Omental fat pad (tissue), 4 donors: Measurements from ENCODE around the gene GMIP. TPM values are rescaled to one million over a fixed set of nuclear protein-coding genes. Genes with fewer than 3 reads are reported as not detected.
"Not testable (repeated sequence)": the region's sequence is repeated elsewhere in the genome, so short reads cannot be mapped to it uniquely, and the experiment has no call there.

Experiments used
- ATAC-seq: fragments of 150-250 bp; one replicate; pipeline ENCODE4 v1.9.1; 2016; ENCODE audit warnings: mild to moderate bottlenecking, moderate library complexity; ENCODE audit not compliant: low FRiP score
- DNase-seq: peaks from one replicate; pipeline ENCODE4 v3.0.0-alpha.2; 2019; ENCODE audit warnings: low spot score
- CTCF ChIP-seq, 3 donors: fragments of 450-650 bp; IDR thresholded peaks; one replicate each; pipeline ENCODE4 v1.5.1; 2016 to 2017; ENCODE audit warnings: antibody characterized with exemption in 3 of 3, mild to moderate bottlenecking in 3 of 3, moderate library complexity in 2 of 3
- total RNA-seq, 4 donors: library from RNA; depleted of rRNA; stranded (reverse); fragments of >200 nt; gene quantifications; one replicate each; pipeline ENCODE4 v1.1.0, GENCODE V29; 2016

Gene GMIP
- 10 to 100 TPM in 3 of 4 donors, 1 to 10 TPM in 1; 7.7 to 47.3 (median 18.7) TPM for total RNA-seq

DNA sequence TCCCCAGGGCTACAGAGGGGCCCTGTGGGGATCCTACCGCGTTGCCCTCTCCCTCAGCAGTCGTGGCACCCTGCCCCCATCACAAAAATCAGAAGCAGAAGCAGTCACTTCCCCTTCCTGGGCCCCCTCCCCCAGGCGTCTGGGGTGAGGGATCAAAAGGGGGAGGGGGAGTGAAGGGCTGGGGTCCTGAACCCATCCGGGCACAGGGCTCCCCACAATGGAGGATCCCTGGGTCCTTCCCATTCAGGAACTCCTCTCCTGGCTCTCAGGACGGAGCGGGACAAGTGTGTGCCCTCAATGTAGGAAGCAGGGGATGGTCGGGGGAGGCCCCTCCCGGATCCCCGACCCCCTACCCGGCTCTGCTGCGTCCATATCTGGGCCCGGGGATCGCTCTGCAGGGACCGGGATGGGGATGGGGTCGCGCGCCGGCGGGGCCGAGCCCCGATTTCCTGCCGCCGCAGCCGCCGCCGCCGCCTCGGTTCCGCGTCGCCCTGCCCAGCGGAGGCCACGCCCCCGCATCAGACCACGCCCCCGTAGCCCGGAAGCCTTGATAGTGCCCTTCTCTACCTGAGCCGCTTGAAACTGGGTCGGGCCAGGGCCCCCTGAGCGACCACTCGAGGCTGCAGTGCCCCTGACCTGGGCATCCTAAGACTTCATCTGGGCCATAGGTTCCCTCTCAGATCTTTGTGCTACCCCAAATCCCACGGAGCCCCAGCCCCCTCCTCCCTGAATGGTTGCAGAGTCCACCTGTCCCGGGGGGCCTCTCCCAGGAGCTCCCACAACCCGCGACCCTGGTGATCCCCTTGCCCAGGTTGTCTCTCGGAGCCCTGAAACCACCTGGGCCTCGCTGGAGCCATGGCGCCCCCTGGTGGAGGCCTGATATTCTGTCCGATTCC is at the start of gene GMIP:
Gene GMIP (minus strand): TSS at position 500 of the 896 bp plus-strand sequence. CDS start 128 bp downstream, at position 372.
- DNase-seq: peak; percentile 63
- TF ChIP-seq CTCF (IDR thresholded peaks at IDR 0.05): peak in 2 of 3 donors; percentile 28 to 75
- peak; percentile 75 for ATAC-seq

- TF ChIP-seq CTCF (IDR thresholded peaks at IDR 0.05): no peak
- no peak for ATAC-seq
- no peak for DNase-seq
These were observed 48.2 kb upstream of the GMIP start for GRCh38 chr19:19691683-19692082.

- not testable (repeated sequence) for ATAC-seq, DNase-seq
These were observed 45.6 kb upstream of the GMIP start for GRCh38 chr19:19689023-19689422.

DNA sequence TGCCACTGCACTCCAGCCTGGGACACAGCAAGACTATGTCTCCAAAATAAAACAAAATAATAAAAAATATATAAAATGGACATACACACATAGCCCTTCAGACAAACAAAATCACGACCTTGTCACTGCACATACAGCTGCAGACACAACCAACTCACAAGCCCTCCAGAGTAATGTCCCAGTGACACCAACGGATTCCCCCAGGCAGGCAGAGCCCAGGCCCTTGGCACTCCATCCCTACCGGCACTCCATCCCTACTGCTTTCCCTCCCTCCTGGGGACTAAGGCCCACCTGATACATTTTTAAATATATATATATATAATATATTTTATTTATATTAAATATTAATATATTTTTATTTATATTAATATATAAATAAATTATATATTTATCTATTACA is 43.6 kb upstream of the GMIP start:
- no peak for ATAC-seq
- no peak for TF ChIP-seq CTCF (IDR thresholded peaks at IDR 0.05)

DNA sequence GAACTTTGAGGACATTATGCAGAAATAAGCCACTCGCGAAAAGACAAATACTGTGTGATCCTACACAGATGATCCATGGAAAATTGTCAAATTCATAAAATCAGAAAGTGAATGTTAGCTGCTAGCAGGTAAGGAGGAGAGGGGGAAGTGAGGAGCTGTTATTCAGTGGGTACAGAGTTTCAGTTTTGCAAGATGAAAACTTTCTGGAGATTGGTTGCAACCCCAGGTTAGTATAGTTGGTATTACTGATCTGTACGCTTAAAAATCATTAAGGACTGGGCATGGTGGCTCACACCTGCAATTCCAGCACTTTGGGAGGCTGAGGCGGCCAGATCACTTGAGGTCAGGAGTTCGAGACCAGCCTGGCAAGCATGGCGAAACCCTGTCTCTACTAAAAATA is 43.1 kb upstream of the GMIP start:
- no peak for DNase-seq
- no peak for ATAC-seq
- TF ChIP-seq CTCF (IDR thresholded peaks at IDR 0.05): no peak

More for the DNA sequence above, 43.6 kb upstream of the GMIP start:
- no peak for DNase-seq

GRCh38 chr19:19686119-19686518 is 42.7 kb upstream of the GMIP start:
- DNase-seq, ATAC-seq: not testable (repeated sequence)

GRCh38 chr19:19679176-19680073 is 36.0 kb upstream of the GMIP start:
- DNase-seq: no peak
- no peak for ATAC-seq
- no peak for TF ChIP-seq CTCF (IDR thresholded peaks at IDR 0.05)
